OCI-LY1 (cell line): Measurements from ENCODE around the gene SRPRB.

Source experiments
- CTCF ChIP-seq: fragments of 200-600 bp; sonication (generic), shearing (Covaris generic); IDR thresholded peaks from 2 replicates; pipeline ENCODE4 v1.5.1; 2017; ENCODE audit warnings: mild to moderate bottlenecking, antibody characterized with exemption, low read length, moderate library complexity, mixed read lengths
- EZH2 ChIP-seq: fragments of 200-600 bp; sonication (generic), shearing (Covaris generic); IDR thresholded peaks from 2 replicates; pipeline ENCODE4 v1.8.0; 2017; ENCODE audit warnings: borderline replicate concordance, mixed run types, mild to moderate bottlenecking, antibody characterized with exemption, low read length, moderate library complexity, mixed read lengths

DNA sequence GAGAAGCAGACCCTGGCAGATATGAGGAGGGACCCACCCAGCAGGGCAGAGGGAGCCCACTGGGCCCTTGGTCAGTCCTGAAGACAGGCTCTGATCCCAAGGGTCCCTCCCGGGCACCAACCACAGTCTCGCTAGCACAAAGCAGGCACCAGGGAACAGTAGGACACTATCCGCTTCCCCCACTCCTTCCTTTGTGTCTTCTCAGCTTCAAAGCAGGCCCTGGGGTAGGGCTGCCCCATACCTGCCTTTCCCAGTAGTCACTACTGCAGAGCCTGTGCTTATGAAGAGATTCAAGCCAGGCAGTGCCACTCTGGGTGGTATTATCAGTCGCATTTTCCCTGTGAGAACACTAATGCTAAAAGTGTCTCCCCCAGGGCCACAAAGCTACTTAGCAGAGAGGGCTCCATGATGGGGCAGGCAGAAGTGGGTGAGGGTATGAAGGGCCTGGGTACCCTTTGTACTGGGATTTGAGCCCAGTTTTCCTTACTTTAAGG, 32.7 kb downstream of the SRPRB start:
- TF ChIP-seq CTCF (no peak), EZH2 (no peak)
